ENCODE results near the gene SLC2A14.
"Not testable (repeated sequence)": the region's sequence is repeated elsewhere in the genome, so short reads cannot be mapped to it uniquely, and the experiment has no call there.

SLC2A14 gene

DNA sequence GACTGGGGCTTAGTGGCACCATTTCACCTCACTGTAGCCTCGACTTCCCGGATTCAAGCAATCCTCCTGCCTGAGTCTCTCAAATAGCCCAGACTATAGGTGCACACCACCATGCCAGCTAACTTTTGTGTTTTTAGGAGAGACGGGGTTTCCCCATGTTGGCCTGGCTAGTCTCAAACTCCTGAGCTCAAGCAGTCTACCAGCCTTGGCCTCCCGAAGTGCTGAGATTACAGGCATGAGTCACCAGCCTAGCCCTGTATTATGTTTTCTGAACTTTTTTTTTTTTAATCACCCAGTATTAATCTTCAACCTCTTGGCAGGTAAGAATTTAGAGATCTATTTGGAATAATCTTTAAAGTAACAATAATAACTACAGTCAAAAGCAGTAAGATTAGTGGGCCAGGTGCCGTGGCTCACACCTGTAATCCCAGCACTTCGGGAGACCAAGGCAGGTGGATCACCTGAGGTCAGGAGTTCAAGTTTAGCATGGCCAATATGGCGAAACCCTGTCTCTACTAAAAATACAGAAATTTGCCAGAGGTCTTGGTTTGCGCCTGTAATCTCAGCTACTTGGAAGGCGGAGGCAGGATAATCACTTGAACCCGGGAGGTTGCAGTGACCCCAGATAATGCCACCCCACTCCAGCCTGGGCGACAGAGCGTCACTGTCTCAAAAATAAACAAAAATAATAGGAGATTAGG lies 74.9 kb downstream of the SLC2A14 start:
- TF ChIP-seq GATA3 (IDR thresholded peaks at IDR 0.05; ENCODE audit: low read depth, low read length) (no peak), GATA2 (IDR thresholded peaks at IDR 0.05; ENCODE audit: low read depth, low read length) (no peak)

DNA sequence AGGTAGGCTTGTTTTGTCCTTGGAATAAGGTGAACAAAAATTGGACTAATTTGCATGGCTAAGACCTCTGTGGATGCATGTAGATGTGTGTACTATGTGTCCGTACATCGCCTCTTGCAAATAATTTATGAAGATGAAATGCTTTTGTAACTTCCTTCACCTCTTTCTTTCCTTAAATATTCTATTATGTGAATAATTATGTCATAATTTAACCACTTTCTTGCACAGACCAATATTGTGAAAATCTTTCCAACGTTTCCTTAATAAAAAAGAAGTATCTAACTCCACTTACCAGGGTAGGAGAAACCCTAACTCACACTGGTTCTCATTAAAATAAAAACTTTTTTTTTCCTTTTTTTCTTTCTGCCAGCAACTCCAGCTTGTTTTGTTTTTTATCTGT lies 79.5 kb downstream of the SLC2A14 start:
- TF ChIP-seq GATA3 (IDR thresholded peaks at IDR 0.05; ENCODE audit: low read depth, low read length) = no peak
- no peak for TF ChIP-seq GATA2 (IDR thresholded peaks at IDR 0.05; ENCODE audit: low read depth, low read length)

DNA sequence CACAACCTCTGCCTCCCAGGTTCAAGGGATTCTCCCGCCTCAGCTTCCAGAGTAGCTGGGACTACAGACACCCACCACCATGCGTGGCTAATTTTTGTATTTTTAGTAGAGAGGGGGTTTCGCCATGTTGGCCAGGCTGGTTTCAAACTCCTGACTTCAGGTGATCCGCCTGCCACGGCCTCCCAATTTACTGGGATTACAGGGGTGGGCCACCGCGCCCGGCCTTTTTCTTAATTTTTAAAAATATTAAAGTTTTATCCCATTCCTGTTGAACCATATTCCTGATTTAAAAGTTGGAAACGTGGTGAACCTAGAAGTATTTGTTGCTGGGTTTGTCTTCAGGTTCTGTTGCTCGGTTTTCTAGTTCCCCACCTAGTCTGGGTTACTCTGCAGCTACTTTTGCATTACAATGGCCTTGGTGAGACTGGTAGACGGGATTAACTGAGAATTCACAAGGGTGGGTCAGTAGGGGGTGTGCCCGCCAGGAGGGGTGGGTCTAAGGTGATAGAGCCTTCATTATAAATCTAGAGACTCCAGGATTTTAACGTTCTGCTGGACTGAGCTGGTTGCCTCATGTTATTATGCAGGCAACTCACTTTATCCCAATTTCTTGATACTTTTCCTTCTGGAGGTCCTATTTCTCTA lies 83.7 kb downstream of the SLC2A14 start, which contains the start of gene NANOG:
TSS of gene NANOG (plus strand) at position 519 of the 645 bp plus-strand sequence. CDS start 213 bp downstream, outside the sequence.
- TF ChIP-seq GATA3, GATA2 (IDR thresholded peaks at IDR 0.05; ENCODE audit: low read depth, low read length): not testable (repeated sequence)

DNA sequence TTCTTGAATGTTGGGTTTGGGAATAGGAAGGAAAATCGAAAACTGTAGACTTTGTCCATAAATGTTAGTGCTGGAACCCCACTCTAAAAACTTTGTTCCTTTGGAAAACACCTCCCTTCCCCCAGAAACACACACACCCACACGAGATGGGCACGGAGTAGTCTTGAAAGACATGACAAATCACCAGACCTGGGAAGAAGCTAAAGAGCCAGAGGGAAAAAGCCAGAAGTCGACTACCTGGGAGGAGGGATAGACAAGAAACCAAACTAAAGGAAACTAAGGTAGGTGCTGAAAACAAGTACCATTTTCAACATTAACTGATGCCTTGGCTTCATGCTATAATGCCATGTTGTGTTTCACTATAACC lies 84.4 kb downstream of the SLC2A14 start:
- TF ChIP-seq GATA2 (IDR thresholded peaks at IDR 0.05; ENCODE audit: low read depth, low read length) = no peak
- TF ChIP-seq GATA3 (IDR thresholded peaks at IDR 0.05; ENCODE audit: low read depth, low read length) = no peak

DNA sequence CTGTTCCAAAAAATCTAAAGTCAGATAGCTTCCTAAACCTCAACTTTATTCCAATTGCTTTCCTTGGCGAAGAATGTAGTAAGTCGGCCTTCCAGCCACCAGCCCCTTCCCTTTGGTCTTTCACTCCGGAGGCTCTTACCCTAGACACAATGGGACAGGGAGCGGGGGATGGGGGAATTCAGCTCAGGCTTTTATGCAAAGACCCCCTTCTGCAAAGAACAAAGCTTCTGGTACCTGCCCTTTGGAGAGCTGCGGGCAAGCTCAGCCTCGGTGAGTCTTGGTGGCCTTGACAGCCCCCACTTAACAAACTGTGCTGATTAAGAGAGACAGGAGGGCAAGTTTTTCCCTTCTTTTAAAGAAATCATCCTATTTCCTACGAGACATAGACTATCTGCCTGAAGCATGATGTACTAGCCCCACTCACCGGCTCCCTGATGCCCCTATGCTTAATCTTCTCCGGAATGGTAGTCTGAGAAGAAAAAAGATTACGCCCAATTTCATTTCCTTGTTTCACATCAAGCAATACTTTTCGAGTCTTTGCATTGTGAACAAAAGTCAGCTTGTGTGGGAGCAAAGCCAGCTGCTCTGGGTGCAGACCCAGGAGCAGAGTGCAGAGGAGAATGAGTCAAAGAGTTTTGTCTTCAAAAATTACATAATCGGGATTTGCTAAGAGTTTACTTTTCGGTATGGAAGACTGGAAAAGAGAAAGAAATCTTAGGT lies 85.0 kb downstream of the SLC2A14 start:
- TF ChIP-seq GATA3 (IDR thresholded peaks at IDR 0.05; ENCODE audit: low read depth, low read length) = no peak
- TF ChIP-seq GATA2 (IDR thresholded peaks at IDR 0.05; ENCODE audit: low read depth, low read length) = no peak

DNA sequence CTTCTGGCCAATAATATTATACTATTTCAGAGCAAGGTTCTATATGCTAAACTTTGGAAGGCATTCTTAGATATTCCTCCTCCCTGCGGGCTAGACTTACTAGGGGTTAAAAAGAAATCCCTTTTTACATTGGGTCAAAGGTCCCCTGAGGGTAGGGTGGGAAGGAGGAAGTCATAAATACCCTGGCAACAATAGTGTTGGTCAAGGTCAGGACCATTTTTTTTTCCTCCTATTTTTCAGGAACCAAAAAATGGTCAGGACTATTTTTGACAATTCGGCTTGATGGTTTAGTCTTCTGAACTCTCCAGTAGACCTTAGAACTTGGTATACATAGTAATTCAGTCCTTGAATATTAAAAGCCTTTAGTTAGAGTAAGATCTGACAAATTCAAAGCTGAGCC lies 88.0 kb downstream of the SLC2A14 start:
- no peak for TF ChIP-seq GATA3 (IDR thresholded peaks at IDR 0.05; ENCODE audit: low read depth, low read length)
- no peak for TF ChIP-seq GATA2 (IDR thresholded peaks at IDR 0.05; ENCODE audit: low read depth, low read length)

DNA sequence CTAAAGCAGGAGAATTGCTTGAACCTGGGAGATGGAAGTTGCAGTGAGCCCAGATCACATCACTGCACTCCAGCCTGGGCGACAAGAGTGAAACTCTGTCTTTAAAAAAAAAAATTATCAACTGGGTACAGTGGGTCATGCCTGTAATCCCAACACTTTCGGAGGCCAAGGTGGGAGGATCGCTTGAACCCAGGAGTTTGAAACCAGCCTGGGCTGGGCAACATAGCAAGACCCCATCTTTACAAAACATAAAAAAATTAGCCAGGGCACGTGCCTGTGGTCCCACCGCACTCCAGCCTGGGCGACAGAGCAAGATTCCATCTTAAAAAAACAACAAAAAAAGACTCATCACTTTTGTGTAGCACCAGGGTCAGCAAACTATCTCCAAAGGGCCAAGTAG lies 90.7 kb downstream of the SLC2A14 start:
- no peak for TF ChIP-seq GATA2 (IDR thresholded peaks at IDR 0.05; ENCODE audit: low read depth, low read length)

DNA sequence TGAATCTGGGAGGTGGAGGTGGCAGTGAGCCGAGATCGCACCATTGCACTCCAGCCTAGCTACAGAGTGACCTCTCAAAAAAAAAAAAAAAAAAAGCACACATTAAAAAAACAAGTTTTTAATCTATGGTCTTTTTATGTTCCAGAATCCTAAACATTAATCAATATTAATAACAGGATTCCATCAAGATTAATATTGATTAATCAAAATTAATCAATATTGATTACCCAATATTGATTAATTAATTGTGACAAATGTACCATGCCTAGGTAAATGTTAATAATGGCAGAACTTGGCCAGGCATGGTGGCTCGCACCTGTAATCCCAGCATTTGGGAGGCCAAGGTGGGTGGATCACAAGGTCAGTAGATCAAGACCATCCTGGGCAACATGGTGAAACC lies 91.4 kb downstream of the SLC2A14 start:
- TF ChIP-seq GATA3 (IDR thresholded peaks at IDR 0.05; ENCODE audit: low read depth, low read length) (no peak), GATA2 (IDR thresholded peaks at IDR 0.05; ENCODE audit: low read depth, low read length) (no peak)

DNA sequence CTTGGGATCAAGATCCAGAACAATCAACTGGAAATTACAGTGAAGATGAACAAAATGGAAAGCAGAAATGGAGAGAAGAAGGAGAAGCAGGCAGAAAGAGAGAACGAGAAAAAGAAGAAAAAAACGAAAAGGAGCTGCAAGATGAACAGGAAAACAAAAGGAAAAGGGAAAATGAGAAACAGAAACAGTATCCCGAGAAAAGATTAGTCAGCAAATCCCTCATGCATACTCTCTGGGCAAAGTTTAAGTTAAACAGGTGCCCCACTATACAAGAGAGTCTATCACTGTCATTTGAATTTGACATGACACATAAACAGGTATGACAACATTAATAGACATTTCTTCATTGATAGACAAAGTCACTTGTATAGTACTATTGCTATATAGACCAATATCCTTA lies 102.7 kb downstream of the SLC2A14 start:
- no peak for TF ChIP-seq GATA2 (IDR thresholded peaks at IDR 0.05; ENCODE audit: low read depth, low read length)
- no peak for TF ChIP-seq GATA3 (IDR thresholded peaks at IDR 0.05; ENCODE audit: low read depth, low read length)

All from SH-SY5Y (cell line).